ENCODE data around the gene CDH4. TPM values are rescaled to one million over a fixed set of nuclear protein-coding genes. Genes with fewer than 3 reads are reported as not detected.

Gene CDH4
- total and polyA plus RNA-seq, 2 donors (not counting 3 experiments of a cell fraction or from before 2014, with no cell fraction given), result 0.17 to 0.51 TPM

DNA sequence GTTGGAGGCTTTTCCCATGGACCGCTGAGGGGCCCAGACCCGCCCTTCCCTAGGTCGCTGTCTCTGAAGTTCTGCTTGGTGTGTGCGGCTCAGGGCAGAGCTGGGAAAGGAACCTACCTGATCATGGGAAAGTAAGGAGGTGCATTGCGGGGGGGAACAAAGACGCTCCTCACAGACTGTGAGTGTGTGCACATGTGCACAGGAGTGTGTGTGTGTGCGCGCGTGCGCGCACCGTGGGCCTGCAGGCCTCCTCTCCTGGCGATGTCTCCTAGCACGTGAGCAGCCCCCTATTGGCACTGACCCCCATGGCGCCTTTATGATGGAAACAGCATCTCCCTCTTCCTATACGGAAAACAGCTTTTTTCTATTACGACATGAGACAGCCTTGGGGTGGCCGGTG lies 589.5 kb downstream of the CDH4 start:
- DNase-seq (ENCODE audit: low read depth, low spot score), result no peak
- no peaks in the 10 kb centered on the region for H3K4me1 ChIP-seq (ENCODE audit: control insufficient read depth, extremely low read depth, insufficient read depth, low read length)
- H3K9me1 ChIP-seq (replicated peaks; ENCODE audit: control insufficient read depth, extremely low read depth, insufficient read depth, low read length), result no peaks in the 10 kb centered on the region
- no peak for FAIRE-seq
- no TSS peak for BruUV-seq (replicated peaks)
- no peak overlapping the region for H3K27ac ChIP-seq (ENCODE audit: insufficient read depth, low read depth, low read length)
- POLR2A ChIA-PET, result no interaction called here
- TF ChIP-seq JUN (IDR thresholded peaks at IDR 0.05; ENCODE audit: borderline replicate concordance, insufficient read depth, insufficient read length, low read depth), result no peak
- no peak overlapping the region for H3K4me3 ChIP-seq (replicated peaks in 1 of 3; ENCODE audit: insufficient read depth in 1 of 3, low read depth in 1 of 3, low read length in 3 of 3)
- no peak overlapping the region for H2AFZ ChIP-seq (ENCODE audit: low read depth, low read length)
- intact Hi-C loops (cut with micrococcal nuclease), result no loop called here
- no peaks in the 10 kb centered on the region for H3K9me3 ChIP-seq (replicated peaks; ENCODE audit: control insufficient read depth, insufficient read depth, low read length)
- H4K20me1 ChIP-seq (replicated peaks; ENCODE audit: control insufficient read depth, extremely low read depth, insufficient read depth, low read length), result no peaks in the 10 kb centered on the region
- H3K27me3 ChIP-seq (ENCODE audit: control insufficient read depth in 2 of 2, insufficient read depth in 2 of 2, low read length in 2 of 2), result no peaks in the 10 kb centered on the region
- CTCF ChIA-PET, result no interaction called here
- no peak overlapping the region for H3K9ac ChIP-seq (replicated peaks; ENCODE audit: extremely low read depth, insufficient read depth, low read length)
- no peak overlapping the region for H3K4me2 ChIP-seq (ENCODE audit: insufficient read depth, low read length)
- dilution Hi-C loops (cut with MboI; ENCODE audit: extremely low pct_ligation_motif_present, low sequenced_read_pairs), result no loop called here
- H3K79me2 ChIP-seq (ENCODE audit: control insufficient read depth, insufficient read depth, low read length), result no peaks in the 10 kb centered on the region
- H3K36me3 ChIP-seq (ENCODE audit: control insufficient read depth in 2 of 2, extremely low read depth in 1 of 2, insufficient read depth in 2 of 2, low read length in 2 of 2), result no peaks in the 10 kb centered on the region

DNA sequence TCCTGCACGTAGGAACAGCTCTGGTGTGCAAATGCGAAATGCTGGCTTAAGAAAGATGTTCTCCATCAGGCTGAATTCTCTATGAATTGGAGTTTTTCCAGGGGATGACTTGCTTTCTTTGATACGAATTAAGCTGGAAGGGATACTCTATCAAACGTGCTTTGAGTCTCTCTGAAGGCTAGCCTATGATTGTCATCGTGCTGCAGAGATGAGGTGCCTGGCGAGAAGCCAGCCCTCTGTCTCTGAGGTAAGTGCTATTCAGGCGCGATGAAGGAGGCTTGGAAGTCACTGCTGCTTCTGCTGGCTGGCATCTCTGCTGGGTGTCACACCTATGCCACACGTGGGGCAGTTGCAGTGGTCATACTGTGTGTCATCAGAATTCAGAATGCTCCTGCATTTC lies 589.9 kb downstream of the CDH4 start:
- Histone ChIP-seq H3K4me2 (ENCODE audit: insufficient read depth, low read length) (no peak overlapping the region), H3K4me1 (ENCODE audit: control insufficient read depth, extremely low read depth, insufficient read depth, low read length) (no peaks in the 10 kb centered on the region), H3K79me2 (ENCODE audit: control insufficient read depth, insufficient read depth, low read length) (no peaks in the 10 kb centered on the region), H2AFZ (ENCODE audit: low read depth, low read length) (no peak overlapping the region), H3K9ac (replicated peaks; ENCODE audit: extremely low read depth, insufficient read depth, low read length) (no peak overlapping the region), H3K9me1 (replicated peaks; ENCODE audit: control insufficient read depth, extremely low read depth, insufficient read depth, low read length) (no peaks in the 10 kb centered on the region), H3K27me3 (ENCODE audit: control insufficient read depth in 2 of 2, insufficient read depth in 2 of 2, low read length in 2 of 2) (no peaks in the 10 kb centered on the region), H4K20me1 (replicated peaks; ENCODE audit: control insufficient read depth, extremely low read depth, insufficient read depth, low read length) (no peaks in the 10 kb centered on the region), H3K9me3 (replicated peaks; ENCODE audit: control insufficient read depth, insufficient read depth, low read length) (no peaks in the 10 kb centered on the region), H3K36me3 (ENCODE audit: control insufficient read depth in 2 of 2, extremely low read depth in 1 of 2, insufficient read depth in 2 of 2, low read length in 2 of 2) (no peaks in the 10 kb centered on the region), H3K27ac (ENCODE audit: insufficient read depth, low read depth, low read length) (no peak overlapping the region), H3K4me3 (replicated peaks in 1 of 3; ENCODE audit: insufficient read depth in 1 of 3, low read depth in 1 of 3, low read length in 3 of 3) (no peak overlapping the region)
- no TSS peak for BruUV-seq (replicated peaks)
- dilution Hi-C loops (cut with MboI; ENCODE audit: extremely low pct_ligation_motif_present, low sequenced_read_pairs) (no loop called here), intact Hi-C loops (cut with micrococcal nuclease) (no loop called here)
- POLR2A ChIA-PET, result no interaction called here
- FAIRE-seq (no peak), DNase-seq (ENCODE audit: low read depth, low spot score) (no peak)
- CTCF ChIA-PET, result no interaction called here
- no peak for TF ChIP-seq JUN (IDR thresholded peaks at IDR 0.05; ENCODE audit: borderline replicate concordance, insufficient read depth, insufficient read length, low read depth)
- no peak for TF ChIP-seq MAX (IDR thresholded peaks at IDR 0.05; ENCODE audit: insufficient read depth, insufficient read length)
- TF ChIP-seq POLR2AphosphoS5 (IDR thresholded peaks at IDR 0.05; ENCODE audit: insufficient read depth, low read depth, low read length), result no peak
- no peak for TF ChIP-seq MYC (IDR thresholded peaks at IDR 0.05; ENCODE audit: low read depth, low read length)
- no peak for TF ChIP-seq CTCF (IDR thresholded peaks at IDR 0.05; ENCODE audit: extremely low read depth in 1 of 2, insufficient read depth in 1 of 2, low read depth in 1 of 2, low read length in 2 of 2)
- TF ChIP-seq FOS (IDR thresholded peaks at IDR 0.05; ENCODE audit: borderline replicate concordance, insufficient read depth, low read length), result no peak
- TF ChIP-seq EZH2 (IDR thresholded peaks at IDR 0.05; ENCODE audit: borderline replicate concordance, low read depth, low read length, severe bottlenecking), result no peak
- TF ChIP-seq POLR2A (IDR thresholded peaks at IDR 0.05; ENCODE audit: low read depth, low read length), result no peak
- TF ChIP-seq GATA2 (IDR thresholded peaks at IDR 0.05; ENCODE audit: insufficient read depth, insufficient read length, low read depth, low read length), result no peak

All from endothelial cell of umbilical vein (primary cell).